T-cell (primary cell): ENCODE measurements around the gene PRR9. TPM values are rescaled to one million over a fixed set of nuclear protein-coding genes. Genes with fewer than 3 reads are reported as not detected.

Source experiments
- ATAC-seq, 4 experiments: fragments of 200-7000 bp in 3 of 4; fragments of 150-1000 bp in 1 of 4; cut with Tn5 transposase; replicated peaks in 1 of 4; 1 replicate in 3 of 4; 2 replicates in 1 of 4; pipeline ENCODE4 v1.10.0; 2021; ENCODE audit warnings: moderate library complexity in 3 of 4, mild to moderate bottlenecking in 2 of 4, moderate number of reproducible peaks in 1 of 4
- CTCF ChIA-PET, 2 donors: fragments of 300-600 bp; sonication (Branson Sonifier 250); formaldehyde crosslinking; loops; one replicate each; lab custom pipeline; 2022; ENCODE audit warnings: antibody characterized with exemption in 2 of 2; lab: Charles Lee
- POLR2A ChIA-PET, 2 donors: fragments of 300-600 bp; sonication (Branson Sonifier 250); formaldehyde crosslinking; loops; one replicate each; lab custom pipeline; 2022; ENCODE audit warnings: antibody characterized with exemption in 2 of 2; lab: Charles Lee
- DNase-seq, 35 experiments: peaks; one replicate each; pipeline versions ENCODE4 v3.0.0 to v3.0.0-alpha.2; 2013 to 2023
- H3K27ac ChIP-seq: one replicate; pipeline ENCODE4 v1.5.1; 2013; ENCODE audit warnings: low read length
- H3K27me3 ChIP-seq, 2 experiments: replicated peaks in 1 of 2; 1 replicate in 1 of 2; 2 replicates in 1 of 2; pipeline versions ENCODE4 v1.6.1 to v1.7.0; 2013; ENCODE audit warnings: low read length in 1 of 2, mixed read lengths in 1 of 2; ENCODE audit not compliant: control insufficient read depth in 2 of 2, insufficient read depth in 2 of 2; ENCODE audit errors: extremely low read depth in 1 of 2
- H3K36me3 ChIP-seq, 2 donors: 1 replicate in 1 of 2; 2 replicates in 1 of 2; pipeline versions ENCODE4 v1.6.1 to v1.7.0; 2013; ENCODE audit warnings: low read length in 1 of 2; ENCODE audit not compliant: control insufficient read depth in 2 of 2, insufficient read depth in 1 of 2; ENCODE audit errors: extremely low read depth in 1 of 2
- H3K4me1 ChIP-seq, 2 experiments: 1 replicate in 1 of 2; 2 replicates in 1 of 2; pipeline versions ENCODE4 v1.6.1 to v1.7.0; 2013; ENCODE audit warnings: low read length in 2 of 2, mixed read lengths in 1 of 2; ENCODE audit not compliant: insufficient read depth in 2 of 2, control insufficient read depth in 1 of 2; ENCODE audit errors: extremely low read depth in 1 of 2
- H3K4me3 ChIP-seq, 2 donors: 1 replicate in 1 of 2; 2 replicates in 1 of 2; pipeline versions ENCODE4 v1.5.1 to v1.7.0; 2013; ENCODE audit warnings: mild to moderate bottlenecking in 2 of 2, low read length in 1 of 2, moderate library complexity in 1 of 2; ENCODE audit not compliant: control insufficient read depth in 1 of 2; ENCODE audit errors: extremely low read depth in 1 of 2
- H3K9me3 ChIP-seq: 2 replicates; pipeline ENCODE4 v1.7.0; 2013
- H3K27ac Mint-ChIP-seq, 2 donors: one replicate each; pipeline ENCODE4 v1.8.0; 2020 to 2021; ENCODE audit warnings: mild to moderate bottlenecking in 2 of 2, mixed read lengths in 2 of 2
- H3K27me3 Mint-ChIP-seq, 2 donors: one replicate each; pipeline ENCODE4 v1.8.0; 2021 to 2022; ENCODE audit warnings: mixed read lengths in 2 of 2
- H3K36me3 Mint-ChIP-seq: one replicate; pipeline ENCODE4 v1.8.0; 2021; ENCODE audit warnings: mixed read lengths
- H3K4me1 Mint-ChIP-seq, 3 donors: one replicate each; pipeline ENCODE4 v1.8.0; 2020 to 2022; ENCODE audit warnings: mixed read lengths in 3 of 3, mild to moderate bottlenecking in 1 of 3
- H3K4me3 Mint-ChIP-seq, 3 donors: one replicate each; pipeline ENCODE4 v1.8.0; 2020 to 2022; ENCODE audit warnings: mild to moderate bottlenecking in 3 of 3, mixed read lengths in 3 of 3, moderate library complexity in 3 of 3
- H3K9me3 Mint-ChIP-seq, 3 donors: one replicate each; pipeline ENCODE4 v1.8.0; 2020 to 2022; ENCODE audit warnings: mixed read lengths in 3 of 3
- WGBS: methylation state at CpG from one replicate; pipeline ENCODE4 v1.1.5; 2013; ENCODE audit warnings: missing lambda C conversion rate; ENCODE audit not compliant: insufficient coverage; 5-methylcytosine and 5-hydroxymethylcytosine counted together
- total RNA-seq, 35 experiments: library from RNA in 6 of 35; stranded (reverse) in 6 of 35; fragments of 120-200 nt in 1 of 35; gene quantifications; one replicate each; pipeline versions ENCODE4 v1.2.1 to v1.2.4 and lab custom pipeline; 2013 to 2026

Gene PRR9
- total RNA-seq, 5 donors from 2014 or later (not counting 1 experiment from before 2014, with no cell fraction given), result not detected

DNA sequence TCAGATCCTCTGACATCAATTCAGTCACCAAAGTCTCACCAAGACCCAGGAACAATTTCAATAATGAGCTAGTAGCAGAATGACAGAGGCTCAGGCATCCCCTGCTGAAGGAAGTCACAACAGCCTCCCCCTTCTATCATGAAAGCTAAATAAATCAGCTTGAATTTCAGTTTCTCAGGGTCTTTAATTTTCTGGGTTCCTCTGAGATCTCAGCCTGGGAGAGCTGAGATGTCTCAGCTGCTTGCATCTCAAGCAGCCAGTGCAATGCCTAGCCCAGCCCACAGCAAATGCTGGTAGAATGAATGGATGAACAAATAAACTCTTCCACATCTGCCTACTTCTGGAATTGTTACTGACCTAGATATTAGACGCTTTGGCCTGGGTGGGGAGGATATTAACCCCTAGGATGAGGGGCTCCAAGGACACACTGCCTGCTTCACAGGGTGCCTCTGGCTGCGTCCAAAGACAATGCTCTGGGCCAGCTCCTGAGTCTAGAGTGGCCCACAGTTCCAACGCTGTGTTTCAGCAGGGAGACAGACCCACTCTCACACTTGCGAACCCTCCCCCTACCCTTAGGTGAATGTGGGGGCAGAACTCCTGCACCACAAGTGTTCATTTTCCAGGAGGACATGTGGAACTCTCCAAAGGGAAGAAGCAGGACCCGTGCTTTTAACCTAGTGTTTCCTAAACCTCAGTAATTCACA is 30.9 kb downstream of the PRR9 start:
- CTCF ChIA-PET, result no interaction called here
- no peak for ATAC-seq

DNA sequence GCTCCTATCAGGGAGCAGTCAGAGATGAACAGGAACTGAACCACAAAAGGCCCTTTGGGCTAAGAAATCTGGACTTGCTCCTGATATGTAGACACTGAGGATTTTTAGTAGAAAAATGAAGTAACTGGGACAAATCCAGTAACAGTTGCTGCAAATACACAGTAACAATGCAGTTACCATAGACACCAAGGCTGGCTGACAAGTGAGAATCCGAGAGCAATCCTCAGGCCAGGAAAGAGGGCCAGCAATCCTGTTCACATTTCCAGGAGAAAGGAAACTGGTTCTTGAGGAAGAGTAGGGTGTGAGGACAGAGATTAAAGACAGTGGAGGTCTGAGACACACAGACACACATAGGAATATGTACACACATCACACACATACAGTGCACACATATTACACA is 32.8 kb downstream of the PRR9 start:
- Histone ChIP-seq H3K27ac (no peak overlapping the region), H3K9me3 (no peaks in the 10 kb centered on the region), H3K27me3 (peaks cover 2 to 23% of the 10 kb centered on the region in 2 experiments), H3K4me3 (no peak overlapping the region), H3K36me3 (no peaks in the 10 kb centered on the region), H3K4me1 (no peaks in the 10 kb centered on the region)
- peaks cover 0 to 7% (median 4%) of the 10 kb centered on the region in 3 donors for H3K4me1 Mint-ChIP-seq
- no peaks in the 10 kb centered on the region for H3K36me3 Mint-ChIP-seq
- H3K9me3 Mint-ChIP-seq, result no peaks in the 10 kb centered on the region
- peaks cover 30 to 37% of the 10 kb centered on the region in 2 donors for H3K27me3 Mint-ChIP-seq
- ATAC-seq (no peak), DNase-seq (no peak)
- CTCF ChIA-PET, result no interaction called here
- H3K4me3 Mint-ChIP-seq, result no peak overlapping the region
- no peak overlapping the region for H3K27ac Mint-ChIP-seq
- no CpG with 5 or more reads among the region's 1 CpG for WGBS
- POLR2A ChIA-PET, result no interaction called here

More for the DNA sequence above, 30.9 kb downstream of the PRR9 start:
- H3K27me3 Mint-ChIP-seq, result peaks cover 36 to 37% of the 10 kb centered on the region in 2 donors
- H3K36me3 Mint-ChIP-seq, result no peaks in the 10 kb centered on the region
- Histone ChIP-seq H3K9me3 (no peaks in the 10 kb centered on the region), H3K27me3 (peaks cover 2 to 12% of the 10 kb centered on the region in 2 experiments), H3K27ac (no peak overlapping the region), H3K36me3 (no peaks in the 10 kb centered on the region), H3K4me1 (no peaks in the 10 kb centered on the region), H3K4me3 (no peak overlapping the region)
- H3K27ac Mint-ChIP-seq, result no peak overlapping the region
- no peak overlapping the region for H3K4me3 Mint-ChIP-seq
- POLR2A ChIA-PET, result no interaction called here
- no peaks in the 10 kb centered on the region for H3K4me1 Mint-ChIP-seq
- no peak for DNase-seq
- WGBS, result 20% methylated on average over 1 of the region's 5 CpGs
- H3K9me3 Mint-ChIP-seq, result peaks cover 0 to 8% (median 0%) of the 10 kb centered on the region in 3 donors

GRCh38 chr1:153251087-153251486 is 33.7 kb downstream of the PRR9 start:
- no peak overlapping the region for H3K4me3 ChIP-seq
- H3K27me3 ChIP-seq, result peaks cover 2 to 25% of the 10 kb centered on the region in 2 experiments
- H3K4me1 ChIP-seq, result no peaks in the 10 kb centered on the region
- DNase-seq, result no peak
- no peak overlapping the region for H3K4me3 Mint-ChIP-seq
- no peaks in the 10 kb centered on the region for H3K9me3 ChIP-seq
- H3K27ac Mint-ChIP-seq, result no peak overlapping the region
- H3K27me3 Mint-ChIP-seq, result peaks cover 30 to 34% of the 10 kb centered on the region in 2 donors
- no peaks in the 10 kb centered on the region for H3K9me3 Mint-ChIP-seq
- WGBS, result 63% methylated on average over 2 of the region's 2 CpGs
- H3K27ac ChIP-seq, result no peak overlapping the region
- POLR2A ChIA-PET, result no interaction called here
- H3K36me3 ChIP-seq, result no peaks in the 10 kb centered on the region
- peaks cover 0 to 7% (median 4%) of the 10 kb centered on the region in 3 donors for H3K4me1 Mint-ChIP-seq
- ATAC-seq, result no peak
- CTCF ChIA-PET, result no interaction called here
- no peaks in the 10 kb centered on the region for H3K36me3 Mint-ChIP-seq

DNA sequence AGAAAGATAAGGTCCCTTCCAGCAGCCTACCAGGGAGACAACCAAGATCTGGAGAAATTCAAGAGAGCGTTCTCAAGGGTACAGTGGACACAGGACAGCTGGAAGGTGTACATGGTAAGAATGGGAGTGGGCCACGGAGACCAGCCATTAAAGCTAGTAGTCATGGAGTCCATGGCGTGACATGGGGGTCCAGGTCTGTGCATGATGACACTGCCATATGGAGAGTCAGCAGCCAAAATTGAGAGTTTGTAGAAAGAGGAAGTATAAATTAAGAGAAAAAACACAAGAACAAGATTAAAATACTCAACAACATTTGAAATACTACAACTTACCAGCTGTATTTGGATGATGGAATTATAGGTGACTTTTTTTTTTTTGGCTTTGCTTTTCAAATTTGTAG is 34.2 kb downstream of the PRR9 start:
- no CpG with 5 or more reads among the region's 3 CpGs for WGBS
- Mint-ChIP-seq H3K4me1 (peaks cover 0 to 7% (median 4%) of the 10 kb centered on the region in 3 donors), H3K9me3 (no peaks in the 10 kb centered on the region), H3K27me3 (peaks cover 30% of the 10 kb centered on the region in 2 donors), H3K4me3 (no peak overlapping the region), H3K27ac (no peak overlapping the region), H3K36me3 (no peaks in the 10 kb centered on the region)
- no peak for DNase-seq
- ChIA-PET POLR2A (no interaction called here), CTCF (no interaction called here)
- H3K9me3 ChIP-seq, result no peaks in the 10 kb centered on the region
- no peaks in the 10 kb centered on the region for H3K4me1 ChIP-seq
- ATAC-seq, result no peak
- no peaks in the 10 kb centered on the region for H3K36me3 ChIP-seq
- H3K27ac ChIP-seq, result no peak overlapping the region
- peaks cover 2 to 25% of the 10 kb centered on the region in 2 experiments for H3K27me3 ChIP-seq
- no peak overlapping the region for H3K4me3 ChIP-seq

GRCh38 chr1:153251988-153252387 is 34.6 kb downstream of the PRR9 start:
- no peaks in the 10 kb centered on the region for H3K9me3 ChIP-seq
- DNase-seq (no peak), ATAC-seq (no peak)
- peaks cover 30% of the 10 kb centered on the region in 2 donors for H3K27me3 Mint-ChIP-seq
- ChIA-PET POLR2A (no interaction called here), CTCF (no interaction called here)
- WGBS, result 87% methylated on average over 4 of the region's 4 CpGs
- H3K27ac Mint-ChIP-seq, result no peak overlapping the region
- no peaks in the 10 kb centered on the region for H3K36me3 ChIP-seq
- no peak overlapping the region for H3K4me3 Mint-ChIP-seq
- no peak overlapping the region for H3K27ac ChIP-seq
- peaks cover 2 to 21% of the 10 kb centered on the region in 2 experiments for H3K27me3 ChIP-seq
- H3K36me3 Mint-ChIP-seq, result no peaks in the 10 kb centered on the region
- no peaks in the 10 kb centered on the region for H3K4me1 ChIP-seq
- H3K4me3 ChIP-seq, result no peak overlapping the region
- H3K4me1 Mint-ChIP-seq, result peaks cover 0 to 7% (median 4%) of the 10 kb centered on the region in 3 donors
- no peaks in the 10 kb centered on the region for H3K9me3 Mint-ChIP-seq

DNA sequence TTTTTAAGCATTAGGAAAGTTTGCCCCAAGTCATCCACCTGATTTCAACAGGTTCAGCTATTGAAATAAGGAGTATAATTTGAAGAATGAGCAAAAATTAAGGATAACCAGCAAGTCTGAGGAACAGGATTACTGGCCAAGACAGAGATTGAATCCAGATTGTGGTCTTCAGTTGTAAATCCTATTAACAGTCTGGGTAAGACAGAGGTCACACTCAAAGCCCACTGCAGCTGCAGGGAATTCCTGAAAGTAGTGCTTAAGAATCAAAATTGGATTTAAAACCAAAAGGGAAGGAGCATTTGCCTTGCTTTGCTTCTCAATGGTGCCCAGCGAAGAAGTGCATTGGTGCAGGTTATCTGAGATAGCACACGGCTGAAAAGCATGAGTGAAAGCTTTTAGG is 35.7 kb downstream of the PRR9 start:
- H3K36me3 Mint-ChIP-seq, result no peaks in the 10 kb centered on the region
- H3K27ac ChIP-seq, result no peak overlapping the region
- no peak overlapping the region for H3K4me3 Mint-ChIP-seq
- ChIA-PET CTCF (no interaction called here), POLR2A (no interaction called here)
- WGBS, result 82% methylated on average over 2 of the region's 2 CpGs
- ATAC-seq (no peak), DNase-seq (no peak)
- H3K9me3 ChIP-seq, result no peaks in the 10 kb centered on the region
- peaks cover 0 to 19% of the 10 kb centered on the region in 2 experiments for H3K27me3 ChIP-seq
- H3K4me3 ChIP-seq, result no peak overlapping the region
- H3K27ac Mint-ChIP-seq, result no peak overlapping the region
- H3K4me1 ChIP-seq, result no peaks in the 10 kb centered on the region
- peaks cover 20 to 21% of the 10 kb centered on the region in 2 donors for H3K27me3 Mint-ChIP-seq
- no peaks in the 10 kb centered on the region for H3K36me3 ChIP-seq
- peaks cover 0 to 7% (median 4%) of the 10 kb centered on the region in 3 donors for H3K4me1 Mint-ChIP-seq
- no peaks in the 10 kb centered on the region for H3K9me3 Mint-ChIP-seq
